Activated CD8-positive, alpha-beta memory T cell treated with anti-CD3 and anti-CD28 coated beads, Interleukin-2, amount 50 U/mL, for 4 hours (primary cell): ENCODE results near the gene CCN6.
A peak's percentile ranks its signal among the peaks of the same experiment; 100 is the strongest.
"Not testable (repeated sequence)": the region's sequence is repeated elsewhere in the genome, so short reads cannot be mapped to it uniquely, and the experiment has no call there.

Source experiments
- DNase-seq: peaks from one replicate; pipeline ENCODE4 v3.0.0-alpha.2; 2020

CCN6 gene

DNA sequence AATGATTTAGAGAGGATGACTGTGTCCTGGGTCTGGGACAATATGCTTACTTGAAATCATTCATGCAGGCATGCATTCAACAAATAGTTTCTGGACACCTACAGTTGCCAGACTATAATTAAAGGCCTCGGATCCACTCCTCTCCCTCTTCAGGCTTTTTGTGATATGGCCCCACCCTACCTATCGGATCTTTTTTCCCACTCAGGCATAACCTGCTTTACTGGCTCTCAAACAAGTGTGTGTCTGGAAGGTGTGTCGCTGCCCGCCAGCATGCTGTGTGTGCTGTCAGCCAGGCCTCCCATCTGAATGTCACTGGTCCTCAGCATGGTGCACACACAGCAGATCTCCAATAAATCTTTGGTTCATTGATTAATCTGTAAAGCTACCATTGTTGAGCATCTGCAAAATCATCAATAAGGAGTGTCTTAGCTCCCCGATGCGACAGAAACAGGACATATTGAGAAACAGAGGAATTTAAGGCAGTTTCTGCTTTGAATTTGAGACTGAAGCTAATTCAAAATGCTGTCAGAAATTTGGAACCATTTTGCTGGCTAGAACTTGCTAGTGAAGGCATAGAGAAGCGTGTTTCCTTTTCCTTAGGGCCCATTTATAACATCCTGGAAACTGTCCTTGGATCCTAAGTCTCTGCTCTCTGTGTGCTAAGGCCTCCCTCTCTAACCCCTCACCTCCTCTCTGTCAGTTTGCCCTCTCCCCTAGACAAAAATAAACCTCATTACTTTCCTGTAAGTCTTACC is 23.5 kb upstream of the CCN6 start:
- DNase-seq: no peak

GRCh38 chr6:112030961-112031660 is 22.8 kb upstream of the CCN6 start:
- no peak for DNase-seq

GRCh38 chr6:112031960-112032359 is 21.9 kb upstream of the CCN6 start:
- DNase-seq: no peak

- DNase-seq: no peak
Observed at GRCh38 chr6:112032728-112033127, 21.2 kb upstream of the CCN6 start.

DNA sequence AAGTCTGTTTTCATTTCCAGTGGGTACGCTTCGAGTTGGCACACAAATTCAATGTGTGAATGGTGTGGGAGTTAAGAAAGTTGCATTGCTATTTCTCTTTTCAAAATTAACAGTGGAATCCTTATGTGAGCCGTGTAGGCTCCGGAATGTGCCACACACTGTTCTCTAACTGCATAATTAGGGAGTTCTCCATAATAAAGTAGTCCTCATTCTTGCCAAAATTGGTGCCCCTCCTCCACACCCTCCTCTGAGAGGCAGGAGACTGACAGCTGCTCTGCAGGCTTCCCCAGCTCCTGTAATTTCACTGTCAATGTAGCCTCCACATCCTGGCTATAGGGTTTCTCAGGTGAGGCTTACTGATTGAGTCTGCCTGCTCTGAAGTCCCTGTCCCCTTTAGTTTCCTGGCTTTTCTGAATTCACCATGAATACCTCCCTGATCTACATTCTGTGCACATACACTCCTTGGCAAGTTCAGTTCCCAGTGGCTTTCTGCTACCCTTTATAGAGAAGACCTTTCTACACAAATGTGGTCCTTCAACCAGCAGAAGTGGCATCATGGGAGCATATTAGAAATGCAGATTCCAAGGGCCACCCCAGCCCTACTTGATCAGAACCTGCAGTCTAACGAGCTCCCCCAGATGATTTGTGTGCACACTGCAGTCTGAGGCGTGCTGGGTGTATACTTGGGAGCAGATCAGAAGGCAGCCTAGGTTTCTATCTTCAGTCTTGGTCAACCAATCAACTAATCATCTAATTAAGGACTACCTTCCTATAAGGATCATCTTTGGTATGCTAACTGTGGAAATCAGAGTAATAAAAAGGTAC is 19.9 kb upstream of the CCN6 start:
- DNase-seq: no peak

DNA sequence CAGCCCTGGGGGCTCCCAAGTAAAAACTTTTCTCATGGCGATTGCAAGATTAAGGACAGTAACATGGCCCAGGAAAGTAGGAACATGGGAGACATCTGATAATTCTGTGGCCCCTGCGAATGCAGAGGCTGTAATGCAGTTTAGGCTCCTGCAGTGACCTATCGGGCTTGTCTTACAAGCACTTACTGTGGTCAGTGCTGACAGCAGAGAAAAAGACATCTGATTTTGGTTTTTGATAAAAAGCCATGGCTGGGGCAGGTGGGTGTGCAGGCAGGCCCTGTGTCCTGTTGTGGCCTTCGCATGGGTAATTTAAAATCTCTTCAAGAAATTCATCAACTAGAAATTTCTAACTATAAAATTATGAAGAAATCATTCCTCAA is 19.3 kb upstream of the CCN6 start:
- no peak for DNase-seq

GRCh38 chr6:112036088-112036637 is 17.7 kb upstream of the CCN6 start:
- no peak for DNase-seq

DNA sequence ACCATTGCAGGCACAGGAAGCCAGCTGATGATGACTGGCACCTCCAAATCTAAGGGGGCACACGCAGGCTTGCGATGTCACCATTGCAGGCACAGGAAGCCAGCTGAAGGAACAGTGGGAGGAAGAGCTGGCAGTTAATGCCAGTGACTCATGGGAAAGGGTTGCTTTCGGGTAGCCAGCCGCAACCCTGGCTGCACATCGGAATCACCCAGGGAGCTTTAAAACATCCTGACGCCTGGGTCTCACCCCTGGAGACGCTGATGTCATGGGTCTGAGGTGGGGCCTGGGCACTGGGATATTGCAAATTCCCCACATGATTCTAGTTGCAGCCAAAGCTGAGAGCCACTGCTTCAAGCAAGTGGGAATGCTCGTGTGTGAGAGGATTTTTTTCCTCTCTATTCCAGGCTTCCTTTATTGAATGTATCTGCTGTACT is 16.1 kb upstream of the CCN6 start:
- DNase-seq: no peak

DNA sequence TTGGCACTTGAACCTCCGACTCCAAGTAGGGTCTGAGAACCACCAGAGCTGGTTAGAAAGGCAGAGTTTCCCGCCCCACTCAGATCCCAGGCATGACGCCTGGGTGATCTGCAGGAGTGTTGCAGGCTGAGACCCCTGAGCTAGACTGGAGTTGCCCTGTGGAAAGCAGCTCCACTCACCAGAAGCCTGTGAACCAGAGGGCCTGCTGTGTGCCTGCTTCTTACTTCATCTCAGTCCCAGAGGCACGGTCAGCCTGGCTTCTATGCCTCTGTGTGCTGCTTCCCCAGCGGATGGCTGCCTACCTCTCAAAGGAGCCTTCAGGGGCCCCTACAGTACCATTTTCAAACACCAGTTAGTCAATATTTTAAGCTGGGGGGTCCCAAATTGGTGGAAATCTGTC is 15.6 kb upstream of the CCN6 start:
- no peak for DNase-seq

DNA sequence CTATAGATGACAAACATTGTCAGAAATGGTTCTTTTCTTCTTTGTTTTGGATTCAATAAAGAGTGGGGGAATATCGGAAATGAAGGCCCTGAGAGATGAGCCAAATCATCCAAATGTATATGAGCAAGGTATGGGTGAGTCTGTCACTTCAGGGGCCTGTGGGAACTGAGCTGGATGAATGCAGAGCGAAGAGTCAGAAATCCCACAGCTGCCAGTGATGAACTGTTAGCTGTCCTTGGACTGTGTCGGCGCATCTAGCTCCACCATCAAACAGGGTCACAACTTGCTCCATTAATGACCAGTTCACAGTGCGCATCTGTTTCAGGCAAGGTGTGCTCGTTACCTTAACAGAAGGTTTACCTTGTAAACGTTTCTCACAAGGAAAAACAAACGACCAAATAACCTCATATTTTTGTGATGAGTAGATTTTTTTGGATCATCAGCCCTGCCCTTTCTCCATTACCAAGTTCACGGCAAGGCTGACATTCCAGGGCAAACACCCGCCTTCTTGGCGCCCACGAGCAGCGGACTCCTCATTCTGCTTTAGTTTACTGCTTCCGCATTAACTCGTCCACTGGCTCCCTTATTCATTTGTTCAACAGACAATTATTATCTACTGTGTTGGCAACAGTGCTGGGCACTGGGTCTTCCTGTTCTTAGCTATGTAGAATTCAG is 15.0 kb upstream of the CCN6 start:
- no peak for DNase-seq

DNA sequence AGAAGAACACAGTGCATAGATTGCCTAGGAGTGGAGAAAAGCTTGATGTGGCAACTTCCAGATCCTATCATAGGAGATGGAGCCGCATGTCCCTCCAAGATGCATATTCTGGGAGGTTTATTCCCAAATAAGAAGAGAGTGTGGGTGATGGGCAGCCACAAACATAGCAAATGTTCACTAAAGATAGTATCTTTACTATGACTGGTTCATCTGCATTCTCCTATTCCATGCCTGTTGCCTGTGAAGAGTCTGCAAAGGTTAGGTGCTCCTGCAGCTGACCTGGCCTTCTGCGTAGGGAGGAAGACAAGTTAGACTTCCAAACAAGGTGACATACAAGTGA is 14.5 kb upstream of the CCN6 start:
- DNase-seq: no peak

GRCh38 chr6:112040956-112041355 is 12.9 kb upstream of the CCN6 start:
- DNase-seq: no peak

DNA sequence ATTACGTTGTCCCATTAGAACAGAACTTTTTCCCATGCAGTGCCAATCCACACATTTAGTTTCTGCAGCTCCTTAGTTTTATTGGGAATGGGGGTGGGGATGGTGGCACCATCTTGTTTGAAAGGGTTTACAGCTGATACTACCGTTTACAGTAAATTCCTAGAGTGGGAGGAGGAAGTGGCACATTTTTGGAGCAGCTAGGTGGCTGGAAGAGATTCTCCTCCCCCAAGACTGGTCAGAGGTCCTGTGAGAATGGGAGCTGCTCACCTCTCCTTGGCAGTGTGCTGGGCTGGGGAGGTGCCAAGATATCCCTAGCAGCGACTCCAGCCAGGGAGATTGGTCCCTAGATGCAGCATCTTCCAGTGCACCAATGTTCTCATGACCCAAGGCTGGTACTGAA is 12.4 kb upstream of the CCN6 start:
- DNase-seq: no peak

GRCh38 chr6:112043032-112044007 is 10.6 kb upstream of the CCN6 start:
- peak; percentile 93 for DNase-seq

- no peak for DNase-seq
Observed at GRCh38 chr6:112044196-112044595, 9.7 kb upstream of the CCN6 start.

- no peak for DNase-seq
Observed at GRCh38 chr6:112044856-112045255, 9.0 kb upstream of the CCN6 start.

GRCh38 chr6:112047523-112047922 is 6.4 kb upstream of the CCN6 start:
- DNase-seq: not testable (repeated sequence)

- no peak for DNase-seq
Observed at GRCh38 chr6:112049026-112049799, 4.7 kb upstream of the CCN6 start.

DNA sequence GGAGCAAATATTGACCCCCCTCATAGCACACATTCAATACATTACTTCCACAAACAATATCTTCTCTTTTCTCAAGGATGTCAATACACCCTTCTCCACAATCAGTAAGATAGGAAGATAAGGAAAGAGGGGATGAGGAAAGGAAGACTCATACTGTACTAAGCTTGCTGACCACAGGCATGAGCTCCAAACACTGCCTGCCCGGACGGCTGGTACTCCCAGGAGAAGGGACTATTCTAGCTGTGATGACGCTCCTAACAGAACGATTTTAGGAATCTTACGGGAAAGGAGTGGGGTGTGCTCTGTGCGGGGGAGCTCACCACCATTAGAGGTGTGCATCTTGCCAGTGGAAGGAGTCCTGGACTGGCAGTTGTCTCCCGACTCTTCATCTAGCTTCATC is 3.9 kb upstream of the CCN6 start:
- no peak for DNase-seq

GRCh38 chr6:112050429-112050828 is 3.5 kb upstream of the CCN6 start:
- no peak for DNase-seq

- DNase-seq: not testable (repeated sequence)
Observed at GRCh38 chr6:112051251-112051740, 2.6 kb upstream of the CCN6 start.
